ENCODE results near the gene GRIK1. TPM values are rescaled to one million over a fixed set of nuclear protein-coding genes. Genes with fewer than 3 reads are reported as not detected.

GRIK1 gene
- polyA plus RNA-seq, 3 donors, result not detected

DNA sequence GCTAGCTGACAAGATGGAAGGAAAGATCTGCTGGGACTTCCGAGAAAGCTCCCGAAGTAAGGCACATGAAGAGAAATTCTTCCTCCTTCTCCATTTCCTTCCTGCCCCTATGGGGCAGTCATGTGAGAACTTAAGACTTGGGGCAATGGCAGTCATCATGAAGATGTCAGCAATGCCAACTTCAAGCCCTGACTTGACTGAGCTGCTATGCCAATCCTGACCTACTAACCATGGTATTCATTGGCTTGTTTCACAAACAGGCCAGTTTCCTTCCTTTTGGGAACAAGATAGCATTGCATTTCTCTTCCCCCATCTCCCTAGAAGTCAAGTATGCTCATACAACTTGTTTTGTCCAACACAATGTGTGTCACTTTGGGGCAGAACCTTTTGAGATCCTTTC is 25.5 kb downstream of the GRIK1 start:
- no peak overlapping the region for H3K4me3 Mint-ChIP-seq
- H3K4me1 Mint-ChIP-seq, result no peaks in the 10 kb centered on the region
- no peaks in the 10 kb centered on the region for H3K36me3 ChIP-seq (replicated peaks in 1 of 2; ENCODE audit: control insufficient read depth in 1 of 2, insufficient read depth in 2 of 2, low read length in 2 of 2)
- H3K4me3 ChIP-seq (replicated peaks in 1 of 3; ENCODE audit: low read depth in 2 of 3, low read length in 3 of 3), result no peak overlapping the region
- H3K4me1 ChIP-seq (ENCODE audit: control insufficient read depth in 1 of 2, insufficient read depth in 2 of 2, low read length in 2 of 2), result no peaks in the 10 kb centered on the region
- no CpG with 5 or more reads among the region's 2 CpGs for WGBS (ENCODE audit: insufficient coverage)
- H3K27ac Mint-ChIP-seq, result no peak overlapping the region
- no peak overlapping the region for H3K9ac ChIP-seq (ENCODE audit: insufficient read depth, low read length, poor library complexity, severe bottlenecking)
- no peak for TF ChIP-seq CTCF (IDR thresholded peaks at IDR 0.05)
- no peak overlapping the region for H3K27ac ChIP-seq (ENCODE audit: low read depth in 1 of 2, low read length in 2 of 2)
- H3K27me3 Mint-ChIP-seq (ENCODE audit: low read depth in 3 of 3), result peaks cover 0 to 2% (median 0%) of the 10 kb centered on the region in 3 donors
- H3K9me3 Mint-ChIP-seq, result peaks cover 0 to 9% (median 4%) of the 10 kb centered on the region in 7 donors
- intact Hi-C loops (cut with micrococcal nuclease), result no loop called here
- H3K9me3 ChIP-seq (replicated peaks in 1 of 2; ENCODE audit: control insufficient read depth in 1 of 2, insufficient read depth in 1 of 2, low read length in 2 of 2), result no peaks in the 10 kb centered on the region
- no peak for DNase-seq
- no peaks in the 10 kb centered on the region for H3K79me2 ChIP-seq (ENCODE audit: insufficient read depth, low read length)
- no peaks in the 10 kb centered on the region for H3K27me3 ChIP-seq (ENCODE audit: control insufficient read depth in 2 of 2, insufficient read depth in 2 of 2, low read length in 2 of 2)
- H4K20me1 ChIP-seq (ENCODE audit: insufficient read depth, low read length), result no peaks in the 10 kb centered on the region
- H3K4me2 ChIP-seq (replicated peaks; ENCODE audit: extremely low read depth, low read length, poor library complexity, severe bottlenecking), result no peak overlapping the region
- no peak overlapping the region for H2AFZ ChIP-seq (ENCODE audit: insufficient read depth, low read depth, low read length, poor library complexity, severe bottlenecking)
- H3K36me3 Mint-ChIP-seq, result no peaks in the 10 kb centered on the region

- H3K9me3 ChIP-seq (replicated peaks in 1 of 2; ENCODE audit: control insufficient read depth in 1 of 2, insufficient read depth in 1 of 2, low read length in 2 of 2), result no peaks in the 10 kb centered on the region
- Mint-ChIP-seq H3K4me1 (no peaks in the 10 kb centered on the region), H3K27ac (no peak overlapping the region), H3K4me3 (no peak overlapping the region), H3K27me3 (ENCODE audit: low read depth in 3 of 3) (no peaks in the 10 kb centered on the region), H3K36me3 (no peaks in the 10 kb centered on the region), H3K9me3 (peaks cover 2 to 9% (median 6%) of the 10 kb centered on the region in 7 donors)
- H3K27me3 ChIP-seq (ENCODE audit: control insufficient read depth in 2 of 2, insufficient read depth in 2 of 2, low read length in 2 of 2), result no peaks in the 10 kb centered on the region
- no peak for TF ChIP-seq CTCF (IDR thresholded peaks at IDR 0.05)
- no peaks in the 10 kb centered on the region for H3K36me3 ChIP-seq (replicated peaks in 1 of 2; ENCODE audit: control insufficient read depth in 1 of 2, insufficient read depth in 2 of 2, low read length in 2 of 2)
- WGBS (ENCODE audit: insufficient coverage), result no CpG with 5 or more reads among the region's 4 CpGs
- no peak overlapping the region for H3K4me2 ChIP-seq (replicated peaks; ENCODE audit: extremely low read depth, low read length, poor library complexity, severe bottlenecking)
- intact Hi-C loops (cut with micrococcal nuclease), result no loop called here
- H3K79me2 ChIP-seq (ENCODE audit: insufficient read depth, low read length), result no peaks in the 10 kb centered on the region
- no peak overlapping the region for H3K9ac ChIP-seq (ENCODE audit: insufficient read depth, low read length, poor library complexity, severe bottlenecking)
- H3K4me1 ChIP-seq (ENCODE audit: control insufficient read depth in 1 of 2, insufficient read depth in 2 of 2, low read length in 2 of 2), result no peaks in the 10 kb centered on the region
- no peaks in the 10 kb centered on the region for H4K20me1 ChIP-seq (ENCODE audit: insufficient read depth, low read length)
- H3K4me3 ChIP-seq (replicated peaks in 1 of 3; ENCODE audit: low read depth in 2 of 3, low read length in 3 of 3), result no peak overlapping the region
- no peak overlapping the region for H2AFZ ChIP-seq (ENCODE audit: insufficient read depth, low read depth, low read length, poor library complexity, severe bottlenecking)
- no peak overlapping the region for H3K27ac ChIP-seq (ENCODE audit: low read depth in 1 of 2, low read length in 2 of 2)
- DNase-seq, result no peak
These were observed 30.2 kb downstream of the GRIK1 start for GRCh38 chr21:29909571-29909970.
